GM04503 (cell line): Measurements from ENCODE around the gene TNPO1.
"Not testable (repeated sequence)": the region's sequence is repeated elsewhere in the genome, so short reads cannot be mapped to it uniquely, and the experiment has no call there.

Experiments used
- DNase-seq: peaks from one replicate; pipeline ENCODE4 v3.0.0-alpha.2; 2012; ENCODE audit warnings: low read depth

Gene TNPO1

GRCh38 chr5:72854419-72854818, 38.0 kb downstream of the TNPO1 start:
- DNase-seq: no peak

- no peak for DNase-seq
Measured at GRCh38 chr5:72855821-72856220, 39.4 kb downstream of the TNPO1 start.

GRCh38 chr5:72857396-72857795, 40.9 kb downstream of the TNPO1 start:
- no peak for DNase-seq

GRCh38 chr5:72859127-72859526, 42.7 kb downstream of the TNPO1 start:
- no peak for DNase-seq

- no peak for DNase-seq
Measured at GRCh38 chr5:72860499-72860898, 44.0 kb downstream of the TNPO1 start.

GRCh38 chr5:72871366-72872024, 55.0 kb downstream of the TNPO1 start:
- no peak for DNase-seq

GRCh38 chr5:72878854-72879253, 62.4 kb downstream of the TNPO1 start:
- DNase-seq: no peak

- DNase-seq: no peak
Measured at GRCh38 chr5:72882989-72883388, 66.5 kb downstream of the TNPO1 start.

- no peak for DNase-seq
Measured at GRCh38 chr5:72883850-72884249, 67.4 kb downstream of the TNPO1 start.

GRCh38 chr5:72884892-72885291, 68.4 kb downstream of the TNPO1 start:
- no peak for DNase-seq

GRCh38 chr5:72885824-72886223, 69.4 kb downstream of the TNPO1 start:
- no peak for DNase-seq

- DNase-seq: no peak
Measured at GRCh38 chr5:72888595-72888994, 72.1 kb downstream of the TNPO1 start.

- DNase-seq: no peak
Measured at GRCh38 chr5:72889324-72889723, 72.9 kb downstream of the TNPO1 start.

GRCh38 chr5:72892846-72893245, 76.4 kb downstream of the TNPO1 start:
- DNase-seq: no peak

- no peak for DNase-seq
Measured at GRCh38 chr5:72895758-72896157, 79.3 kb downstream of the TNPO1 start.

- DNase-seq: no peak
Measured at GRCh38 chr5:72906806-72907205, 90.3 kb downstream of the TNPO1 start.

GRCh38 chr5:72908664-72909063, 92.2 kb downstream of the TNPO1 start:
- no peak for DNase-seq

- no peak for DNase-seq
Measured at GRCh38 chr5:72917371-72917776, 100.9 kb downstream of the TNPO1 start.

GRCh38 chr5:72920690-72921502, 104.4 kb downstream of the TNPO1 start:
- no peak for DNase-seq

- DNase-seq: no peak
Measured at GRCh38 chr5:72921886-72922285, 105.4 kb downstream of the TNPO1 start.

GRCh38 chr5:72922422-72922821, 106.0 kb downstream of the TNPO1 start:
- no peak for DNase-seq

GRCh38 chr5:72925336-72926010, 109.0 kb downstream of the TNPO1 start:
- no peak for DNase-seq

GRCh38 chr5:72932686-72933085, 116.2 kb downstream of the TNPO1 start:
- not testable (repeated sequence) for DNase-seq
